Measurements from ENCODE around the gene AFDN.

GRCh38 chr6:167888098-167888497 lies 61.4 kb downstream of the AFDN start:
- TF ChIP-seq EP300 (IDR thresholded peaks at IDR 0.05; ENCODE audit: borderline replicate concordance in 1 of 2, low read depth in 1 of 2, low read length in 1 of 2): no peak
- TF ChIP-seq TAF1 (IDR thresholded peaks at IDR 0.05; ENCODE audit: borderline replicate concordance, low read depth, low read length): no peak
- TF ChIP-seq CTCF (IDR thresholded peaks at IDR 0.05): no peak
- TF ChIP-seq SIN3A (IDR thresholded peaks at IDR 0.05; ENCODE audit: borderline replicate concordance, low read depth, low read length): no peak
- no peak for TF ChIP-seq CHD2 (IDR thresholded peaks at IDR 0.05; ENCODE audit: low read length, partially characterized antibody)
- TF ChIP-seq POLR2AphosphoS5 (IDR thresholded peaks at IDR 0.05; ENCODE audit: low read depth, low read length): no peak
- TF ChIP-seq RAD21 (IDR thresholded peaks at IDR 0.05; ENCODE audit: low read length): no peak
- TF ChIP-seq GABPA (IDR thresholded peaks at IDR 0.05; ENCODE audit: low read depth): no peak
- no peak for TF ChIP-seq MAX (IDR thresholded peaks at IDR 0.05; ENCODE audit: low read depth)
- no peak for TF ChIP-seq SMC3 (IDR thresholded peaks at IDR 0.05; ENCODE audit: low read depth, low read length)
- no peak for TF ChIP-seq NFIC (IDR thresholded peaks at IDR 0.05; ENCODE audit: borderline replicate concordance)
